GM19035 (cell line): ENCODE results near the gene INSIG2.
"Not testable (repeated sequence)": the region's sequence is repeated elsewhere in the genome, so short reads cannot be mapped to it uniquely, and the experiment has no call there.

Source experiments
- ATAC-seq: cut with Tn5 transposase; IDR thresholded peaks from one replicate; pipeline ENCODE4 v1.9.1; 2021; ENCODE audit not compliant: unreplicated experiment

Gene INSIG2

DNA sequence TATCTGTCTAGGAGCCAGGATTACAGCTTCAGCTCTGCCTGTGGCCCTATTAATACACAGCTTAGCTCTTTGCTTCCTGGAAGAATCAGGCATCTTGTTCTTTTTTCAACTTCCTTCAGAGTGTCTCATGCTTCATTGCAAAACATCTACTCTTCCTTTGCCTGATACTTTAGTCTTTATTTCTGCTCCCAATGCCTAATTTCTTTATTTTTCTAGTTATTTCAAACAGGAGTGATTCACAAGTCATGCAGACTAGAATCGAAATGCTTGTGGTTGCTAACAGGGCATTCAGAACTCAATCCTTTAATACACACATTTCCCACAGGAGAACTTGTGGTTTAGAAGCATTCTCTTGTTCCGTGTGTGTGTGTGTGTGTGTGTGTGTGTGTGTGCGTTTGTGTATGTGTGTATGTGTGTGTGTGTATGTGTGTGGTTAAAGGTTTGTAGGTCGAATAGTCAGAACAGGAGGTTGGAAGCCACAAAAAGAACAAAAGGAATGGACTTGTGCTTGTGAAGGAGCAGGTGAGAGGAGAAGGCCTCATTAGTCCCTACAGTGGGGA is 28.3 kb upstream of the INSIG2 start:
- no peak for ATAC-seq

DNA sequence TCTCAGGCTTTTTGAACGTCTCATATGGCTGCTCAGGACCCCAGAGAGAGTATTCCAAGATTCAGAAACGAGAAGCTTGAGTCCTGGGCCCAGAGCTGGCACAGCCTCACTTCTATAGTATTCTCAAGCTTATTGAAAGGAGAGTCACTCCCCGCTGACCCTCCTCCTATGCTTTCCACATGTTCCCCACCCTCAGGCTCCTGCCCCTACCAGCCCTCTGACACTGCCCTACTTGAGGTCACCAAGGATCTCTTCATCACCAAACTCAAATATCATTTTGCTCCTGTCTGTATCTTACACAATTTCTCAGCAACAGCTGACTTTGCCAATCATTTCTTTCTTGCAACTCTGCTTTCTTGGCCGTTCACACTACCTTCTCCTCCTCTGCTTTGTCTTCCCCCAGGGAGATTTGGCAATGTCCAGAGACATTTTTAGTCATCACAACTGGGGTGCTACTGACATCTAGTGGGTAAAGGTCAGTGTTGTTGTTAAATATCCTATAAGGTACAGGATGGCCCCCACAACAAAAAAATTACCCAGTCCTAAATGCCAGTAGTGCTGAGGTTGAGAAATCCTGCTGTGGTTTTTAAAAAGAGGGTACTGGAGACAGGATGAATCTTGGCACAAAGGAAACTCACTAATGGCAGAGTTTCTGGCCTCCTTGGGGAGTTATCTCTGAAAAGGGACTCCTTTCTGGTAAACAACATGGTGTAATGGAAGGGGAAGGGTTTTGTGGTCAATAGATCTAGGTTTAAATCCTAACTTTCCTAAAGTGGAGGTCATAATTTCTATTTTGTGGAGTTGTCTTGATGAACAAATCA is 26.9 kb upstream of the INSIG2 start:
- ATAC-seq = peak; percentile 75

DNA sequence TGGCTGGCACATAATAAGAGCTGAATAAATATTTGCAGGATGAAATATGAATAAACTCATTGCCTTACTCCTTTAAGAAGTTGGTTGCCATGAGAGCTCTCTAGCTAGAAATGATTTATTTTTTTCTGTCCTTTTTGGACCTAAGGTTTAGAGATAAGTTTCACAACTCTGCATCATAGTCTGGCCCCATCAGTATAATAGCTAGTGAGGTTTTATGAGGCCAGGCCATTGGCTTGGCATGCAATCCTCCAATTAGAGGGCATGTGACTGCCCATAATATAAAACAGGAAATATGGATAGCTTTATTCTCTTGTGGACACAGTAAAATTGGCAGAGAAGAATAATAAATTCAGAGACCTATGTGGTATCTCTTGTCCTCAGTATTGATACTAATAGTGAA is 26.2 kb upstream of the INSIG2 start:
- ATAC-seq = no peak

DNA sequence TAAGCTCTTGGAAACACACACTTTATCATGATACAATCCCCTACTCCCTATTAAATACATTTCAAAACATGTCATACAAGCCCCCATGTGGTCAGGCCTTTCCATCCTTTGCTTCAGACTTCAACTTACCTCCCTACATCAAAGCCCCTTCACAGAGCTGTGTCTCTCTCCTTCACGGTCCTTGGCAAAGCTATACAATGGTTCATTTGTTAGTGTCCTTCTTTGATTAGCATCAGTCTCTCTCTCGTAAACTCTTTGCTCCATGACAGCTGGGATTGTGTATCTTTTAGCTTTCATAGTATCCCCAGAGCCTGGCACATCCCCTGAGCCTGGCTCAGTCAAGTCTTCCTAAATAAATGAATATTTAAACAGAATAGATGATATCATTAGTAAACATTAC is 25.6 kb upstream of the INSIG2 start:
- ATAC-seq = no peak

DNA sequence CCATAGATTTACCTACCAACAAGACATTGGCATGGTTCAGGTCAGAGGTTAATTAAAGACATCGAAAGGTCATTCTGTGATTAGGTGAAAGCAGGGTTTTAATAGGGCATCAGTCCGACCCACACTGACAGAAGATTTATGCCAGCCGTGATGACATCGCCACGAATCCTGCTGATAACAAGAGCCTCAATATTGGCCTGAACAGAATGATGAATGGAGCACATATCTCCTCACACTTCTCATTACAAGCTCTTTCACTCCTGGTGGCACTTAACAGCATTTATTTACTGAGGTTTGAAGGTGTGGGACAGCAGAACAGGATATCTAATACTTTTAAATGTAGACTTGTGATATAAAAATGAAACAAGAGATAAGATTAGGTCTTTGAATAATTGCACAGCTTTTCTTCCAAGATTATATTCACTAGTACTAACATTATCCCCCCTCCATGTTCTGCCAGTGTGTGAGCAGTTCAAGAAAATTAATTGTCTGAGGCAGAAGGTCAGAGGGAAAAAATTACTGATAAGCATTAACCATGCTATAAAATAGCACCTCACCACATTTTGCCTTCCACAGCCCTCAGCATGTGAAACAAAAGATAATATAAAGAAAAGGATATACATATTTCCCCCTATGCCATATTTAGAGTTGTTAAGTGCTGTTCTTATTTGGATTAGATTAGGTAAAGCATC is 23.1 kb upstream of the INSIG2 start:
- ATAC-seq = no peak

DNA sequence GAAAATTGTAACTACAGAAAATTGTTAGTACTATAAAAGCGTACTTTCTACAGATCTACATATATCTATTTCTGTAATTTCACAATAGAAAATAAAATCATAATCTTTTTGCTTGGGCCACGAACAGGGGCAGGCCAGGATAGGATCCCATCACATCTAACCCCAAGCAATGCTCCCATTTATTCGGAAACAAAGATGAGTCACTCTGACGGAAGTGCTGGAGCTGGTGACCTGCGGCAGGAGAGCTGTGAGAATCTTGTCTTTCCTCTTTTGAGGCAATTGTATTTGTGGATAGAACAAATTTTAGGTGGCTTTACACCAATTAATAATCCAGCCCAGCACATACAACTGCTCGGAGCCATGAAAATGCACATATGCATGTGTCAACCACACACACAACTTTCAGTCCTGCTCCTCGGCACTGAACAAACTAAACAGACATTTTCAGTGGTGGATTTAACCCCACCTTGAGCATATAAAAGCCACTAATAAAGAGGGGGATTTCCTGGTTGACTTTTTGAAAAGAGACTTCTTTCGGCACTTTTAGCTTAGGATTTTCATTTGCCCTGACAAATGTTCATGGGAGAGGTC is 22.3 kb upstream of the INSIG2 start:
- ATAC-seq = no peak

DNA sequence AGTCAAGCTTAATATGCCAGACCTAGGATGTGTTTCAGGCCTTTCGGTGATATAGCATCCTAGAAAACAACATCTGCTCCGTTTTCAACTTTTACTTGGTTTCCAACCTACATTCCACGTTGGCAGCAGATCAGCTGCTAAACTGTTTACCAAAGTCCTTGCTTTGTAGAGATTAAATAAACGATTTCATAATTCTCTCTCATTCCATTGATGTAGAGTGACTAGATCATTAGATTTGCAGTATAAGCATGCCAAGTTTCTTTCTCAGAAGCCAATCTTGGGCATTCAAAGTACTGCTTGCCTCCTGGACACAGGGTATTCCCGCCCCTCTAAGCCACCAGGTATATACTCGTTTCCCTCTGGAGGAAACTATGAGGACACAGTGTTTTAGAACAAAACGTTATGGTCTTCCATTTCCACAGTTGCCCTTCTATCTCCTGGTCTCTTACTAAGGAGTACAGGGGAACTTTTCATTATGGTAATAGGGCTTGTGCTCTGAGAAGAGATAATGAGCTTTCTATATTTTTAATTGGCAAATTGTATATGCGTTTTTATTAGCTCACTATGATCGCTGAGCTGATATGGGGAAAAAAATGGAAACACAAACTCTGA is 10.5 kb upstream of the INSIG2 start:
- ATAC-seq = no peak

DNA sequence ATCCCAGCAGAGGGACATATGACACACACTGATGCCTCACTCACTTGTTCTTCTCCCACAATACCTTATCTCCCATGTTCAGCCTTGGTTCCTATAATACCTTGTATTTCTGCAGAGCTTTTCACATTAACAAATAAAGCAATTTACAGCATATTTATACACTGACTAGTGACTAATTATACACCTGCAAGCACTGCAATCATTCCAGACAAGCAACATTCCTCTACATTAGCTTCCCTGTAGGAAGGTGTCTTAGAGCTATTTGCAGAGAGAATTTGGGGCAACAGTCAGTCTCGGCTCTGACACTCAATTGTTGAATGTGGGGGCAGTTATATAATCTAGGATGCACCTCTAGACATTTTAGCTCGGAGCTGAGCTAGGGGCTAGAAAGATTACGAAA is 9.5 kb upstream of the INSIG2 start:
- ATAC-seq = no peak

DNA sequence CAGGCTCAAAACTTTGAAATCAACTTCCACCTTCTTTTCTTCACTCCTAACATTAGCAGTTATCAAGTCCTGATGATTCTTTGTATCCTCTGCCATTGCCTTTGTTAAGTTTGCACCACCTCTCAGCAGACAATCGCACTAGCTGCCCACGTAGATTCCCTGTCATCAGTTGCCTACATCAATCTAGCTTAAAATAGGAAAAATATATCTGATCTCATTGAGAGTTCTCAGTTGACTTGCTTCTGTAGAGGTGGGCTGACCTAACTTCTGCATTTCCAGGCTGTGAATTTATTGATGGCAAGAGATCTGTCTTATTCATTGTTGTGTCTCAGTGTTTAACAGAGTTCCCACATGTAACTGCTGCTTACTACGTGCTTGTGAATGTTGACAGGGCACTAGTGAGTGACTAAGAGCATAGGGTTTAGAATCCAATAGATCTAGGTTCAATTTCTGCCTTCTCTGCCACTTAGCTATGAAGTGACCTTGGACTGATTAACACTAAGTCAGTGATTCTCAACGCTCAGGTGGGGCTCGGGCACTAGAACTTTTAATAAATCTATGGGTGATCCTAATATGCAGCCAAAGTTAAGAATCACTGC is 3.7 kb upstream of the INSIG2 start:
- no peak for ATAC-seq

DNA sequence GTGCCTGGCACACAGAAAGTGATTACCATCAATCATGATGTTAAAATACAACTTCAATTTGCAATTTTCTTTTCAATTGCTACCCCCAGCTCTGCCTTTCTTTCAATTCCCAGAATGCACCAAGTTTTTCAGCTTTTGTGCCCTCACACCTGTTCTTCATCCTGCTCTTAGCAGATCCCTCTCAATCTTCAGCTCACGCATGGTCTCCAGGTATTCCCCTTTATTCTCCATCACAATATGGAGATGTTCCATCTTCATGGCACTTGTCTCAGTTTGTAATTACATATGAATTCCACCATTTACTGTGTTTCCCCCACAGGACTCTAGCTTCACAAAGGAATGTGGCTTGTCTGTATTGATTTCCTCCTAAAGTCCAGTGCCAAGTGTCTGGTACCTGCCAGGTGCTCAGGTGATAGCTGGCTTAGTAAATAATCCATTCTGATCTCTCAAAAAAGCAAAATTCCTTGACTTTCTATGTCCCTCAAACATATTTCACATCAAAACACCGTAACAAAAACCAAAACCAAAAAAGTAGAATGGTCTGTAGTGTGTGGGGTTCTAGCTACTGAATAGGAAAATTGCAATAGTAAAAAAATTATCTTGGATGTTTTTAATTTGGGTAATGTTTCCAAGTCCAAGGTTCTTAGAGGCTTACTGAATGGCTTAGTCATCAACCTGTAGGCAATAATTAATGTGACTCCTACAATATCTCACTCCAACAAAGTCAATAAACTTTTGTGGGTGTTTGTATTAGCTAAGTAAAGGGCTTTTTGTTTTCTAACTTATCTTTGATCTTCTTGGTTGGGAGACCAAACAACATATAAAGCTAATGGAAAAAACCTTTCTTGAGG is 2.9 kb upstream of the INSIG2 start:
- no peak for ATAC-seq

DNA sequence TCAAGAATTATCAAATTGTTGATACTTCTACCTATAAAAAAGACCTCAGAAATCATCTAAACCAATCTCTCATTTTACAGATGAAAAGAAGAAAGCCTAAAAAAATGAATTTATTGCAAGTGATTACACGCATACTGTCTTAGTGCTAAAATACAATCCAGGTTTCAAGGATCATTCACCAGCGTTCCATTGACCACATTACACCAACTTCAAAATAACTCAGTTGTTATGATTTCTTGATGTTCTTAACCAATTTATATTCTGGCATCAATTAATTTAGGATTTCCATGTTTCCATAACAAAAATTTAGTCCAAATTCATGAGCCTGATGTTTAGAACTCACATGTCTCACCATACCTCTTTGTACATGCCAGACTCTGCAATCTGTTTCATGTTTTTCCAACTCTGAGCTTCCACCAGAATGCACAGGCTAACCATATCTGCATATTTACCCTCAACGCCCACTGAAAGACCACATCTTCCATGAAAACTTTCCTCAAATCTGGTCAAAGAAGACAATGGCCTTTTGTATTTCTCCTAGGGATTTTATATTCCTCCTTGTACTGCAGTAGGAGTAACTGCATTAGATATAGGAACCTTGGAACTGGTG is 2.1 kb upstream of the INSIG2 start:
- ATAC-seq = no peak

DNA sequence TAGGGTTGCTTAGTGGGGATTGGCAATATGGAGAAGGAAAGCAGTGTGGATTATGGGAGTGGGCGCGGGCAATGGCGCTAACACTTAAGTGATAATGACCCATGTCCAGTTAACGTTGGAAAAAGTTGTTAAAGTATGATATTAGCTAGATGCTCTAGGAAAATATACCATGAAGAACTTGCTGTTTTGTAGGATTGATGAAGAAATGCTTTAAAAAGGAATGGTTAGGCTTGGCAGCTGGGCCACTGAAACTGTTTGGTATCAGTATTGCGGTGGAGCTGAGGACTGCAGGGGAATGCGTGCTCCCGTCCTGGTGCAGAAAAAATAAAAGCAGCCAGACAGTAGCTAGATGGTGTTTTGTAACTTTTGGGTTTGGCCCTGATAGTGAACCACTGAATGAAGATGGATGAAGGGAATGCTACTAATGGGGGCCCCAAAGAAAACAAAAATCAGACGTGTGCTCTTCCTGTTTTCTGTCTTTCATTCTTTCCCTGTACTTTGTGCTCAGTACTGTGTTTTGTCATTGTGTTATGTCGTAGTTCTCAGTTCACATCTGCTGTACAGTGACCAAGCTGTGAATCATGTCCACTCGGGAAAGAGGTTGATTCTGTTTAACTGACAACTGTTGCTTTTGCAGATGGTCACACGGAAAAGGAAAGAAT is 999 bp downstream of the INSIG2 start:
- peak; percentile 21 for ATAC-seq

DNA sequence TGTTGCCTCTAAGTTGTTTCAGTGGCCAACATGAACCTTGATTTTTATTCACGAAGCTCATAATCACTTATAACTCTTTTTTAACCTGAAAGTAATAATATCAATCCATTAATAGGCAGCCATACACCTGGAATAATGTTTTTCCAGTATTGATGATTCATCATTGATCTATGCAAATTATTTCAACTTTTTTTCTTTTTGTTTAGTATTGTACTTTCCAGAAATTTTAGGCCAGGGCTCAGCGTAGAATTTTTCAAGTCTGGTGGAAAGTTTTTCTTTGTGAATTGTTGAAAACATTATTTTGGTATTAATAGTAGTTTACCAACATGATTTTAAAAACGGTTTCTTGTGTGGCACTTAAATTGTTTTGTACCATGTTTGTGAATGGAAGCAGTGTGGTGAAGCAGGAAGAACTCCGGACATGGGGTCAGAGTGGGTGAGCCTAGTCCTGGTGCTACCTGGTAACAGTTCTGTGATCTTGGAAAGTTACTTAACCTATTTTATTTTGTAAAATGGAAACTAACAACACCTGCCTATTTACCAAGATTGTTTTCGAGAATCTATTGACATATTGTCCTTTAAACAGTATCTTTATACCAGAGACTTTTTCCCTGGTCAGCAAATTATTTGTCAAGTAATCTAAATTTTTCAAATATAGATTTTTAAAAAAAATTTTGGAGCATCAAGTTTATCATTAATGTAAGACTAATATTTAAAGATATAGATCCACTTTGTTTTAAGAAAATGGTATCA is 2.3 kb downstream of the INSIG2 start:
- ATAC-seq = no peak

DNA sequence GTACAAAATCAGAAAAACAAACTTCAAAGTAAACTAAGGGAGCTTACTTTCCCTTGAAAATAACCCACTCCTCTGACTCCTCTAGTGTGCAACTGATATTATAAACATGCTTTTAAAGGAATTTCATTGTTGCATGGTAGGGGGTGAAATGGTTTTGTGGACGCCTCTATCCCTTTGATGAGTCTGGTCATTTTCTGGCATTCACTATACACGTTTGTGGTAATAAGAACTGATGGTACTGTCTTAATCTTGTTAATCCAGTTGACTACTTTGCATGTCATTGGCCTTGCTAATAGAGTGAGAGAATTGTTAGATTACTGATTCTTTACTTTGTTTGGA is 2.8 kb downstream of the INSIG2 start:
- no peak for ATAC-seq

DNA sequence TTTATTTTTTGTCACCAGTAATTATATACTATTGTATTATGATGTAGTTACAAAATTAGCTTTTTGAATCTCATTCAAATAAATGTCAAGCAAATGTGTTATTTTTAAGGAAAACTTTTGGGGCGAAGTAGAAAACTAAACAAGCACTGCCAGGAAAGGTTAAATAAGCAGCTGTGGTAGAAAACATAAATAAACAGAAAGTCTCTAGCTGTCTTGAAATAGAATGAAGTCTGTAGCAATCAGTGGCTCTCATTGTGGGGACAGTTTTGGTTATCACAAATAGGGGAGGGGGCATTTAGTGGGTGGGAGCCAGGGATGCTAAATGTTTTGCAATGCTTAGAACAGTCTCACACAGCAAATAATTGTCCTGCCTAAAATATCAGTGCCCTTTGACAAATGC is 3.4 kb downstream of the INSIG2 start:
- ATAC-seq = no peak

DNA sequence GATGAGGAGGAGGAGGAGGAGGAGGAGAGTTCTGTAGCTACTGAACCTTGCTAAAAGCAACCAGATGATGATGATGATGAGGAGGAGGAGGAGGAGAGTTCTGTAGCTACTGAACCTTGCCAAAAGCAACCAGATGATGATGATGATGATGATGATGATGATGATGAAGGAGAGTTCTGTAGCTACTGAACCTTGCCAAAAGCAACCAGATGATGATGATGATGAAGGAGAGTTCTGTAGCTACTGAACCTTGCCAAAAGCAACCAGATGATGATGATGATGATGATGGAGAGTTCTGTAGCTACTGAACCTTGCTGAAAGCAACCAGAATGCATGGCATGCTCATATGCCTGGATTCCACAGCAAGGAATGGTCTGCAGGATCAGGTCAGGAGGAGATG is 5.8 kb downstream of the INSIG2 start:
- not testable (repeated sequence) for ATAC-seq

DNA sequence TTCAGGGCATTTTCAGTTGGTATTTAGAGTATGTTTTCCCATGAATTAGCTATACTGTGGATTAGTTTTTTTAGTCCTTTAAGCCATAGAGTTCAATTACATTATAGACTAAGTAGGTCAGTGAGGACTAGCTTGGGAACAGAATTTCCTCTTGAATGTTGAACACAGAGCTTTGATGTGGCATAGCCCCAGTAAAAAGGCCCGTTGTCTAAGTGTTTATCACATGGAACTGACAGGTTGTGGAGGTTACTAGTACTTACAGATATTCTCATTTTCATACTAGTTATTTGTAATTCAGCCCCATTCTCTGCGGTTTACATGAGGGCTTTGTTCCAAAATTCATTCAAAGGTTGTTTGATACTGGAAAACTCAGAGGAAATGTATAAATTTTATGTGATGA is 6.2 kb downstream of the INSIG2 start:
- no peak for ATAC-seq

DNA sequence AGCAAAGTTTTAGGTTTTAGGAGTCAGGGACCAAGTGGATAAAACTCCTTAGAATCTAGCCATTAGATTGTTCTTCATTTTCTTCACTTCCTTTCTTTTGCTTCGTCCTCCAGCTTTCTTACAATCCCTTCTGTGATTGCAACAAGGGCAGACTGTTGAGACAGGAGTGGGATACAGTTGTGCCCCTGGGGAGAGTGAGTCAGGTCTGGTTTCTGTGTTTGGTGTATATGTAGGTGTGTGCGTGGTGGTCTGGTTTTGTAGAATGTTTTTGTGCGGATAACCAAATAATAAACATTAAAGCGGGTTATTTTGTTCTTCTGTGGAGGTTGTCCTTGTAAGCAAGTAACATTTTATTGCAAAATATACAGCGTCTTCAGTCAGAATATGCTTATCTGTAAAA is 7.3 kb downstream of the INSIG2 start:
- no peak for ATAC-seq

DNA sequence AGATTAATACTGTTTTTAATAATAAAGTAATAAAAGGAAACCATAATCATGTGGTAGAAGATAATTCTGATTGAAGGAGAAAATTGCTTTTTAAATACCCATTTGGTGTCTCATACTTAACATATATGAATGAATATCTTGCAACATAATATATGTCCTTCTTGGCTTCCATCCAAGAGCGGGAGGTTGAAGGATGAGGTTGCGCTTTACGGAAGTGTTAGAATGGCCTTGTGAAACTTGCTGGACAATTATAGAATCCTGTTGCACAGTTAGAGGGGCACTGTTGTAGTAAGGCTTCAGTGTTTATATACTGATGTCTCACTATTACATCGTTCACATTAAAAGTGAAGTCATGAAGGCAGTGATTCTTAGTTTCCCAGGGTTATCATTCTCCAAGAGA is 9.4 kb downstream of the INSIG2 start:
- ATAC-seq = no peak
